HL-60/S4 treated with phorbol 12-myristate 13-acetate at 8.2 ng/mL for 4 days and 3 days (cell line): ENCODE results near the gene WNT3A.

Source experiments
- in situ Hi-C: fragments of 300-500 bp; cut with MboI; formaldehyde crosslinking; loops from 2 replicates; pipeline ENCODE4 v1.15.0; 2022; ENCODE audit warnings: low sequenced_read_pairs

Gene WNT3A

DNA sequence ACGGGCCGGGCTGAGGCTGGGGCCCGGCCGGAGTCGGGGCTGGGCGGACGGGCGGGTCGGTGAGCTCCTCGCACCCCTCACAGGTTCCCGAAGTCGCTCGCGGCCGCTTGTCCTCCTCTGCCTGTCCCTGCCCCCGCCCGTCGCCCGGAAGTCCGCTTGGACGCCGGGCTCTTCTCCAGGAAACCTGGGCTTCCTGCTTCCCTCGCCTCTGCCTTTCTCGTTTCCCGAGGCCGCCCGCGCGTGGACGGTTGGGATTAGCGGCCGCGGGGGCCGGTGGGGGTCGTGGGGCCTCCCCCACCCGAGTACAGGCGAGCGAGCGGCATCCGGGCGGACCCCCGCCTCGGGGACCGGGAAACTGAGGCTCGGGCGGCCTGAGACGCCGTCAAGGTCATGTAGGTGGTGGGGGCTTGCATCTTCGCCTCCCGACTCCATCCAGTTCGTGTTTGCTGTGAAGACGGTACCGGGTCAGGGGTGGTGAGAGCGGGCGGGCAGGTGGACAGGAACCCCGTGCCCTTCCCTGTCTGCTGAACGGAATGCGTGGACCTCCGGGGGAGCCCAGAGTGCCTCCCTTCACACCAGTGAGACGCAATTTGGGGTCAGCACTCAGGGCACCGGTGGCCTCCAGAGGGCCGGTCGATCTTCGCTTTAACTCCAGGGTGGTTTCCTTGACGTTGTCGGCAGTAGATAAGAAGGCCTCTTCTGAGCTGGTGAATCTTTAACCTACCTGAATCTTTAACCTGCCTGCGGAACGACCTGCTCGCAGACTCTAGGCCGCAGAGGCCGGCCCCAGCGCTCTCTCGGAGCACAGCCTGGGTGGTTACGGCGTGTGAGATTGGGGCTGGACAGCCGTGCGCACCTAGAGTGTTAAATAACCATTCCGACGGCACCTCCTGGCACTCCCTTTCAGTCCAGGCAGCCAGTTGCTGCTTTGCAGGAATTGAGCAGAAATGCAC is 76.4 kb downstream of the WNT3A start:
- in situ Hi-C loops: no loop called here

DNA sequence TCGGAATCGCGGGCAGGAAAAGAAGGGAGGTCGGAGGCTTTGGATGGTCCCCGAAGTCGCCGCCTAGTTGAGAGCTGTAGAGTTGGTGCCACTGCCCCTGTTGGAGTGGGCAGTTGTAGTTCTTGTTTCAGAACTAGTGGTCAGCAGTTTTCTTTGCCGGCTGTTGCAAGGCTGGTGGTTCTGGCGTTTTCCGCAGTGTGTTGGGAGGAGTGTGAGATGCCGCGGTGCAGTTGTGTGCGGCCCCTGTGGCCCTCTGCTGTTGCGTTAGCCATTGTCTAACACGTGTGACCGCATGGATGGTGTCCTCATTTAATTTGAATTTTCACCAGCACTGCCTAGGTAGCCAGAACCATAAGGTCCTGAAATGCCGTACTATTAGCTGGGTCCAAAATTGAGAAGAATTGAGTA is 77.1 kb downstream of the WNT3A start:
- in situ Hi-C loops: no loop called here

- in situ Hi-C loops: no loop called here
Observed at GRCh38 chr1:228084325-228084724, 77.5 kb downstream of the WNT3A start.

- in situ Hi-C loops: no loop called here
Observed at GRCh38 chr1:228084797-228085196, 78.0 kb downstream of the WNT3A start.

DNA sequence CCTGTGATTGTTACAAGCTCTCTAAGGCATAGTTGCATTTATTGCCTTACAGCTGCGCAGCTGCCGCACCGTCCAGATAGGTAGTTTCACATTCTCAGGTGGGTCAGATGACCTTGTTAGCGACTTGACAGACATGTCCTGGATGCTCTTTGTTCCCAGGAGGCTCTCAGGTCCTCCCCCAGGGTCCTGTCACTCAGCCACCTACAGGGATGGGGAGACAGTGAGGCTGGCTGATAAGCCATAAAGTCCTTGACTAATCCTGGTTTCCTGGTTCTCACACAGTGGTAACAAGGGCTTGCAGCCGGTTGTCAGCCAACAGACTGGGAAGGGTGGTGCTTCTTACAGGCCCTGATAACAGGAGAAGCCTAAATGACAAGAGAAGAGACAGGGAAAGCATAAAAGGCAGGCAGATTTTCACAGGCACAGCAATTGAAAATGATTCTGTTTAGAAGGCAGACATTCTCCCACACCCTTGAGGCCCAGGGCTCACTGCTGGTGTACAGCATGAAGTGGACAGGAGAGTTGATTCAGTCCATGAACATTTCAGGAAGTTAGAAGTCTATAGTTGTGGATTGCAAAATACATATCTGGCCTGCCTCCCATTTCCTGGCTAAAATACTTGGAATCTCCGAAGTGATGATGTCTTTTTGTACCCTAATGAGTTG is 78.6 kb downstream of the WNT3A start:
- in situ Hi-C loops: no loop called here

DNA sequence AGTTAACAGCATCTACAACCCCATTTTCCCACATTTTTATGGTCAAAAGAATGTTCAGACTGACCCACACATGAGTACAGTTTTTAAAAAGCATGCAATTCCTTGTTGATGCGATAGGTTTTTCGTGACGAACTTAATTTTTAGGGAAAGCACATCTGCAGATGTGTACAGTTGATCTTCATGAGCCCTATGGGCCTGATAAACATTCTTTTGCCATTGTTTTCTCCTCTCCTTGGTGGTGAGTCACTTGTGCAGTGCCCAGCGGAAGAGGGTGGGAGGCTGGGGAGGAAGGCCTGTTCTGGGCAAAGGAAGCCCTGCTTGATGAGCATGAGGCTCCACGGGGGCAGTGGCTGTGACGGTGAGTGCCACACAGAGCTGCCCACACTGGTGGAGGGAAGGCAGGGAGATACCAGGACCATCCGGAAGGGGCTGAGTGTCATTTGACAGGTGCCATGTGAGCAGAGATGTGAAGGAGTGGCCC is 81.0 kb downstream of the WNT3A start:
- in situ Hi-C loops: no loop called here

DNA sequence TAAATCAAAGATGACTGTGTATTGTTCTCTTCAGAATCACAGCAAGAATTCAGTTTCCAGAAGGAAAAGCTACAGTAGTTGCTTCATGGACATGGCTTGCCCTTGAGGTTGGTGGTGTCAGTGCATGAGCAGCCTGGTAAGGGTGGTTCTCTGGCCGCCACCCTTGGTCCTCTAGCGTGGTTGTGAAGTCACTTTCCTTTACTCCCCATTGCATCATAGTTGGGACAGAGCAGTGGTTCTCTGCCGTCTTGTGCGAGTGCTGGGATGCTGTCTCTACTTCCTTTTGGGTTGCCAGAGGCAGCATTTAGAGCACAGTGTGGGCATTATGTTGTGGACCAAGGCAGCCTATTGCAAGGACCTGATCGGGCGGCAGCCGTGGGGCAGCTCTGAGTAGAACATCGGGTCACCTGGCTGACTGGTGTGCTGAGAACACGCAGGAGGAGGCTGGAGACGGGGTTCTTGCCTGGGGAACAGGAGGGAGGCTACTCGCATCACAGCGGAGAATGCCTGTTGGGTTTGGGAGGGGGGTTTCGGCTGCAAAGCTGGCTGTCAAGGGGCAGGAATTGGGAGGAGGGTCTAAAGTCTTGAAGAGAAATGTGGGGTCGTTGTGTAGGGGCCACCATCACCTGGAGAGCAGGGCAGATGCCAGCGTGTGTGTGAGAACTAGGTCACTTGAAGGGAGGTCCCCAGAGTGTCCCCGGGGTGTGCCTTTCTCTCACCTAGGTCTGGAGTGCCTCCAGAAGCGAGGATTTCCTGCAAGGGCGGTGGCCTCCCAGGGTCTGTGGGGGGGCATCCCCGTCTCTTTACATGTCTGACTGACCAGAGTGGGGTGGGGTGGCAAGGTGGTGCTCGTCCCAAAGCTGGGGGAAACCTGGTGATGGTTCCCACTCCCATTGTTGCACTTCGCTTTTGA is 82.0 kb downstream of the WNT3A start:
- in situ Hi-C loops: no loop called here

DNA sequence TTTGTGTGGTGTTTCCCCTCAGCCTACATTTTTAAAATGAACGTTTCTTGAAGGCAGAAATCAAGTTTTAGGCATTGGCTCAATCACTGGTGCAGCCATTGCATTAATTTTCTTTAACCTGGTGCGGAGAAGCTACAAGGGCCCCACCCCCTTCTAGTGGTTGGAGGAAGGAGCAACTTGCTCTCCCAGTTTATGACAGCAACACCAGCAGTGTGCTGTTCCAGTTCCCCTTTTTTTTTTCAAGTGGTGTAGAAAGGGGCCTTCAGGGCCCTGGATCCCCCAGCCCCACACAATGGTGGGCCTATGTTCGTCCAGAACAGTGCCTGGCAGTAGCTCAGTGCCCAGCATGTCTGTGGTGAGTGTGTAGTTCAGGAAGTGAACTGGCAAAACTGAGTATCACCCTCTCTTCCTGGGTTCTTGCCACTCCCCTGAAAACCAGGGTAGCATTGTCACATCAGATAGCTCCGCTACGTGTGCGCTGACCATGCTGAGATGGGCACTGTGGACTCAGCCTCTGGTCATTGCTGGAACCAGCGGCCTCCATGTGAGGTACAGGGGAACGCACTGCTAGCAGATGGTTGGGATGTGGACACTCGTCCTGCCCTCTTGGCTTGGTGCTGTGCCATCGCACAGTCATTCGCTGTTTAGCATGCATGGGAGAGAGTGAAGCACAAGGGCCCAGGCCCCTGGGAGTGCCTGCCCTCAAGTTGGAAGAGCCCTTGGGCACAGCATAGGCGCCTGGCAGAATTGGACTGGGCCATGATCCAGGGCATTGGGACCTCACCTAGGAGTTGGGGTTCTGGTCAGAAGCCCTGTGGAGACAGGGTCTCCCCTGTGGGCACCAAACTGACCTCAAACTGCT is 83.0 kb downstream of the WNT3A start:
- in situ Hi-C loops: no loop called here

GRCh38 chr1:228090613-228091081 is 83.8 kb downstream of the WNT3A start:
- in situ Hi-C loops: no loop called here

DNA sequence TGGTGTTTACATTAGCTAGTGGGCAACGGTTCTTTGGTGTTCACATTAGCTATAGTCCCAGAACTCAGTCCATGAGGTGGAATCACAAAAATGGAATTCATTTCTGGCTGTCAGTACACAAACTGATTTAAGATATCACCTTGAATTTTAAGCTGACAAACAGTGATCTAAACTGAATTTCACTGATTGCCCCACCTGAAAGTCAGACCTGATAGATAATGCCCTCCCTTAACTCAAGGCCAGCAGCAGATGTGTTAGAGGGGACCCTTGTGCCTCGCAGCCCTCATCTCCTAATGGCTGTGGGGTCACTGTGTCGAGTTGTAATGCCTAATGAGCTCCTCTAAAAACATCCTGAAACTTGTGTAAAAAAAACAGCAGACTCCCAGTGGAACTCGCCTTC is 84.3 kb downstream of the WNT3A start:
- in situ Hi-C loops: no loop called here

DNA sequence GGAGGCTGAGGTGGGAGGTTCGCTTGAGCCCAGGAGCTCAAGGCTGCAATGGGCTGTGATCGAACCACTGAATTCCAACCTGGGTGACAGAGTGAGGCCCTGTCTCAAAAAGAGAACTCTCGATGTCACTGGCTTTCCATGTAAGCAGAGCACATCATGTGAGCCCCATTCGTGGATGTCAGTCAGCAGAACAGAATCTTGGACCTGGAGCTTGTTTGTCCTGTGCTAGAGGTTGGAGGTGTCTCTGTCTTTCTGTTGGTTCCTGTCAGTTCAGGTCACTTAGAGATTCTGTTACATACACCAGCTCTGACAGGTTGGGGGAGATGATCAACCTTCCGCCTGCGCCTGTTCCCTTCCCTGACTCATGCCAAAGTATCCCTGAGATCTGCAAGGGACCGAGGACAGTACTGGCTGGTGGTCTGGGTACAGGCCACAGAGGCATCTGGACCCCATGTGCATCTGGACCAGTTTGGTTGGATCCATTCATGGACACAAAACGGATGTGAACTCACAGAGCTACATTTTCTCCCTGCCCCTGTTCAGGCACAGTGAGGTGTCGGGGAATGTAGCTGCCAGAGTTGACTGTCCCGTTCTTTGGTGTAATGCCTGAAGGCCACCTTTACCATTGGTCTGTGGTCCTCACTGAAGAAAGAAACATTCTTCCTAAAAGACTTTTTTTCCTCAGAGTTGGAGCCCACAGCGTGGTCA is 85.7 kb downstream of the WNT3A start:
- in situ Hi-C loops: no loop called here

- in situ Hi-C loops: no loop called here
Observed at GRCh38 chr1:228093050-228093906, 86.5 kb downstream of the WNT3A start.

GRCh38 chr1:228094432-228095016 is 87.7 kb downstream of the WNT3A start:
- in situ Hi-C loops: no loop called here

- in situ Hi-C loops: no loop called here
Observed at GRCh38 chr1:228095161-228095560, 88.4 kb downstream of the WNT3A start.

DNA sequence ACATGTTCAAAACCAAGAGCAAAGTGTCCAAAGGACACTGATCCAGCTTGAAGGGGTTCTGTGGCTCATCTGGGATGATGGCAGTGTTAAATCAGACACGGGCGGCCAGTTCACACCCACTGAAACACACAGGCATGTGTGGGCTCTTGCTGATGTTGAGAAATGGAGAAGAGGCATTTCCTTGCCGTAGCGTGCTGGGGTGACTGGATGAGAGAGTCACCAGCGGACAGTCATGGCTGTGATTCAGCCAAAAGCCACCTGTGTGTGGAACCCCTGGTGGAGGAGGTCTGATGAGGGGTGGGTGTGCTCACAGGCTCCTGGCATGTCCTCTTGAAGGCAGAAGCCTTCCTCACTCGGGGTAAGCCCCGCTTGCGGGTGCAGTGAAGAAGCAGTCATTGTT is 89.1 kb downstream of the WNT3A start:
- in situ Hi-C loops: no loop called here

DNA sequence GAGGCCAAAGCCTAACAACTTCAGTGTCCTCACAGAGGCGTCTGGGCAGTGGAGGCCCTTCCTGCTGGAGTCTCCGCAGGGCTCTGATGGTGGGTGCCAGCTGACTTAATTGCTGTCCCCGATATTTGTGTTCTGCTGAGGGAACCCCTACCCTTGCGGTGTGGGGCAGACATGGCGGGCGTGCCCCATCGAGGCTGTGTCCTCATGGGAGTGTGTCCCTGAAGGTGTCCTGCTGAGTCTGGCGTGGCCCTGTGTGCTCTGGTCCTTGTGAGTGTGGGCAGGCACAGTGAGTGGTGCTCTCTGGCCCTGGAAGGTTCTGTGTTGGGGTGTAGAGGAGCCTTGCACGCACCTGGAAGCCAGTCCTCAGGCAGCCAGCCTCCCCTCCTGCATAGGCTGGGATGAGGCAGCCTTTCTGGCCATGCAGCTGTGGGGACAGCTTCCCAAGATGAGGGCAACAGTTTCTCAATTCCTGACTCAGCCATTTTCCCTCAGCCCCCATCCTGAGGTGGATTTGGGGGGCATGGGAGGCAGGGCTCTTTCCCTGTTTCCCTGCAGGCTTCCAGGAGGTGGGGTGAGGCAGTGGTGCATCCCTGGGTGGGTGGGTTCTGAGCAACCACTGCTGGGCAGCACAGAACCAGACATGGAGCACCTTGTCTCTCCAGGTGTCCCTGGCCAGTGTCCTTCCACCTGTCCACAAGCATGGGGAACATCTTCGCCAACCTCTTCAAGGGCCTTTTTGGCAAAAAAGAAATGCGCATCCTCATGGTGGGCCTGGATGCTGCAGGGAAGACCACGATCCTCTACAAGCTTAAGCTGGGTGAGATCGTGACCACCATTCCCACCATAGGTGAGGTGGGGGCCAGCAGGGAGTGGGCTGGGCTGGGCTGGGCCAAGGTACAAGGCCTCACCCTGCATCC is 89.9 kb downstream of the WNT3A start:
- in situ Hi-C loops: no loop called here
